ENCODE data around the gene AIG1.
A peak's percentile ranks its signal among the peaks of the same experiment; 100 is the strongest.
"Not testable (repeated sequence)": the region's sequence is repeated elsewhere in the genome, so short reads cannot be mapped to it uniquely, and the experiment has no call there.

AIG1 gene, protein sequence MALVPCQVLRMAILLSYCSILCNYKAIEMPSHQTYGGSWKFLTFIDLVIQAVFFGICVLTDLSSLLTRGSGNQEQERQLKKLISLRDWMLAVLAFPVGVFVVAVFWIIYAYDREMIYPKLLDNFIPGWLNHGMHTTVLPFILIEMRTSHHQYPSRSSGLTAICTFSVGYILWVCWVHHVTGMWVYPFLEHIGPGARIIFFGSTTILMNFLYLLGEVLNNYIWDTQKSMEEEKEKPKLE

DNA sequence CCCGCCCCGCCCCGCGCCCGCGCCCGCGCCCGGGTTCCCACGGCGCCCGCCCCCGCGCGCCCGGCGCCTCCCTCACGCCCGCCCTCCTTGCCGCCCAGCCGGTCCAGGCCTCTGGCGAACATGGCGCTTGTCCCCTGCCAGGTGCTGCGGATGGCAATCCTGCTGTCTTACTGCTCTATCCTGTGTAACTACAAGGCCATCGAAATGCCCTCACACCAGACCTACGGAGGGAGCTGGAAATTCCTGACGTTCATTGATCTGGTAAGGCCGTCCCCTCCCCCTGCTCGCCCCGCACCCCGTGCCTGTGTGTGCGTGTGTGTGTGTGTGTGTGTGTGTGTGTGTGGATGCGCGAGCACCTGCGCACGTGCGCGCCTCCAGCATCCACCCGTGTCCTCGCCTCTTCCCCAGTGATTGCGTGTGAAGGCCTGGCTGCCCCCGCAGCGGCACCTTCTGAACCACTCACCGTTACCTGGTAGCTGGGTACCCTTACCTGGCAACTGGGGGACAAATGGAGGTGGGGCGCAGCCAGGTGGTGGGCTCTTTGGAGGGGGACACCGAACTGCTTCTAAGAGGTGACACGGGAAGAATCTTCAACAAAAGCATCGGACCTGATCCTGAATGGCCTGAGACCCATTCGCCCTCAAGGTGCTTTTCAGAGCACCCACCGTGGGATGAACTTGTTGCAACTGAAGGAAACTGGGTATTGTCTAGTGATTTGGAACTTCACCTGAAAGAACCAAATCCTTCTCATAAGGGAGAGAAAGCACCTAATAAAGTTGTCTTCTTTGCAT is at the start of gene AIG1:
AIG1 (plus strand) TSS at position 84 of the 791 bp plus-strand sequence; CDS start at position 121, 37 bp downstream.
- DNase-seq (ENCODE audit: low read depth in 3 of 3, low spot score in 1 of 3): peak in 2 of 3 donors; percentile 38 to 40

DNA sequence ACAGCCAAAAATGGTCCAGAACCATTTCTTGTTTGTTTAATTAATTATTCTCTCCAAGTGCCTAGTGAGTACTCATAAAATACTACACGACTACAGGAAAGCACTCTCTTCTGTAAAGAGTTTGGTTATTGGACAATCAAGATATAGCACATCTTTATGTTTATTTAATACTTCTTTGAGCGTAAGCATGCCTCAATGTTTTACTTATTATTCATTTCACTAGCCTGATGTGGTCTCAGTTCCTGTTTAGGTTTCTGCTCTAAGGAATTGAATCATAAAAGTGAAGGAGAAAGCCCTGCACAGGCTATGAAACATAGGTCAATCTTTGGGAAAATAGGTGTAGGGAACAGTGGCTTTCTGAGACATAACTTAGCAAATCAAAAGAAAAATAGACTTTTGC is 45.9 kb upstream of the AIG1 start:
- DNase-seq (ENCODE audit: low read depth in 3 of 3, low spot score in 1 of 3): no peak

DNA sequence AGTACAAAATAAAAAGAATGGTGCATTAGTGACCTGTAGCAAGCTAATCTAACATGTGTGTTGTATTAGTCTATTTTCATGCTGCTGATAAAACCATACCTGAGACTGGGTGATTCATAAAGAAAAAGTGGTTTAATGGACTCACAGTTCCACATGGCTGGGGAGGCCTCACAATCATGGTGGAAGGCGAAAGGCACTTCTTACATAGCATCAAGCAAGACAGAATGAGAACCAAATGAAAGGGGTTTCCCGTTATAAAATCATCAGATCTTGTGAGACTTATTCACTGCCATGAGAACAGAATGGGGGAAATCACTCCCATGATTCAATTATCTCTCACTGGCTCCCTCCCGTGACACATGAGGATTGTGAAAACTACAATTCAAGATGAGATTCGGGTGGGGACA is 45.4 kb upstream of the AIG1 start:
- no peak for DNase-seq (ENCODE audit: low read depth in 3 of 3, low spot score in 1 of 3)

DNA sequence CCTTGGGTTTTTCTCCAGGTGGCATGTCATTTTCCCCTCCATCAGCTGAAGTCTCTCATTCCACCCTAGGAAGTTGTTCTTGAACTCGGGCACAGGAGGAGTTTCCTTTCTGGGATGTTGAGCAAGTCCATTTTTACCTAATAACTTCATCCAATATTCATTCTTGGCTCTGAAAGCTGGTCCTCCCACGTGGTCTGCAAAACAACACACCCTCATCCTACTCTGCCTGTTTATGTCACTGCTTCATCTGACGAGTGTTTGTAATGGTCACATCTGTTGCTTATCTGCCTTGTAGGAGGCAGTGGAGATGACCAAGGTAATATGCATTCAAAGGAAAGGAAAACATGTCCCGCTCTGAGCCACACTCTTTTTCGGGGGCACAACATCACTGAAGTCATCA is 41.7 kb upstream of the AIG1 start:
- no peak for DNase-seq (ENCODE audit: low read depth in 3 of 3, low spot score in 1 of 3)

DNA sequence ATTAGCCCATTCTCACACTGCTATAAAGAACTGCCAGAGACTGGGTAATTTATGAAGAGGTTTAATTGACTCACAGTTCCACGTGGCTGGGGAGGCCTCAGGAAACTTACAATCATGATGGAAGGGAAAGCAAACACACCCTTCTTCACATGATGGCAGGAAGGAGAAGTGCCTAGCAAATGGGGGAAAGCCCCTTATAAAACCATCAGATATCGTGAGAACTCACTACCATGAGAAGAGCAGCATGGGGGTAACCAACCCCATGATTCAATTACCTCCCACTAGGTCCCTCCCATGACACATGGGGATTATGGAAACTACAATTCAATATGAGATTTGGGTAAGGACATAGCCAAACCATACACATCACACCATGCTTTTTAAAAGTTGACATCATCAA is 39.8 kb upstream of the AIG1 start:
- DNase-seq (ENCODE audit: low read depth in 3 of 3, low spot score in 1 of 3): not testable (repeated sequence)

DNA sequence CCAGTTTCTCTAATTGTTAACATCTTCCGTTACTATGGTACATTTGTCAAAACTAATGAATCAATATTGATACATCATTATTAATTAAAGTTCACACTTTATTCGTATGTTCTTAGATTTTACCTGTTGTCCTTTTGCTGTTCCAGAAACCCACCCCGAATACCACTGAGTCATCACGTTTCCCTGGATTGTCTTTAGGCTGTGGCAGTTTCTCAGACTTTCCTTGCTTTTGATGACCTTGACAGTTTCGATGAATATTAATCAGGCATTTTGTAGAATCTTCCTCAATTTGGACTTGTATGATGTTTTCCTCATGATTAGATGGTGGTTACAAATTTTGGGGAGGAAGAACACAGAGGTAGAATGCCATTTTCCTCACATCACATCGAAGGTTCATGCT is 39.1 kb upstream of the AIG1 start:
- no peak for DNase-seq (ENCODE audit: low read depth in 3 of 3, low spot score in 1 of 3)

DNA sequence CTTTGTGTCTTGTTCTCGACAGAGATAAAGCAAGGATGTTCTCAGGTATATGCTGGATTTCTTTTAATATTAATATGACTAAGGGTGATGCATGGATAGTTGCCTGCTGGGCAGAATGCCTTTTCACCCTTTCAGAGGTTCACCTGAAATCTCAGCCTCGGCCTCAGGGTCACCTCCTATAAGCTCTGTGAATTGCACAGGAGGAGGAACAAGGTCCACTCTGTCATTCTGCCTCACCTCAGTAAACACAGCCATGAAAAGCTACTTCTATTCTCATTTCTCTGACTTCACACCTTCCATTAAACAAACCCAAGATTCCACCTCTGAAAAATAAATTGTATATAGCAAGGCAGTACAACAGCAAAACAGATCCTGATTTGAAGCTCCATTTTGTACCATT is 38.1 kb upstream of the AIG1 start:
- DNase-seq (ENCODE audit: low read depth in 3 of 3, low spot score in 1 of 3): no peak

DNA sequence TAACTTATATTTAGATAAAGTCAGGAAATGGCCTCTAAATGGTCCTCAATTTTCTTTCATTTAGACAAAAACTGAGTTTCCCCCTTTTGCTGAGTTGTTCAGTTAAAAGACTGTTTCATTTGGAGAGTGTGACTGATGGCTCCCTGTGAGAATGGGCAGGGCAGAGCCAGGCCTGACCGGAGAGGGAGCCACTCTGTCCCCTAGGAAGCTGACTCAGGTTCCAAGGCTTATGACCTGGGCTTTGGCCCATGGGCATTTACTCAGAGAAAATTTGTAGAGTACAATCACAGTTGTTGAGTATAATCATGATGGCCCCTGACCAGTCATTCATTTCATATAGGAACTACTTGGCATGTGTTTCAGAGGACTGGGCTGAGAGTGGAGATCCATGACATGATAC is 37.0 kb upstream of the AIG1 start:
- DNase-seq (ENCODE audit: low read depth in 3 of 3, low spot score in 1 of 3): no peak

DNA sequence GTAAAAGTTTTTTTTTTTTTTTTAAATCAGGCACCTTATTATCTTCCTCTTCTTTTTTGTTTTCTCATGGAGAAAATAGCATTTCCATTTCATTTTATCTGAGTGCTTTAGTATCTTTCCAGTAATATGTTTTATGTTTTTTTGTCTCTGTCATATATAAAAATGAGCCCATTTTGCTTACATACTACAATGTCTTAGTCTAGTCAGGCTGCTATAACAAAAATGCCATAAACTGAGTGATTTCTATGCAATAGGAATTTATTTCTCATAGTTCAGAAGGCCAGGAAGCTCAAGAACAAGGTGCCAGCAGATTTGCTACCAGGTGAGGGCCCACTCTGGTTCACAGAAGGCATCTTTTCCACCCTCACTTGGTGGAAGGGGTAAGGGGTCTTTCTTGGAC is 35.7 kb upstream of the AIG1 start:
- DNase-seq (ENCODE audit: low read depth in 3 of 3, low spot score in 1 of 3): no peak

DNA sequence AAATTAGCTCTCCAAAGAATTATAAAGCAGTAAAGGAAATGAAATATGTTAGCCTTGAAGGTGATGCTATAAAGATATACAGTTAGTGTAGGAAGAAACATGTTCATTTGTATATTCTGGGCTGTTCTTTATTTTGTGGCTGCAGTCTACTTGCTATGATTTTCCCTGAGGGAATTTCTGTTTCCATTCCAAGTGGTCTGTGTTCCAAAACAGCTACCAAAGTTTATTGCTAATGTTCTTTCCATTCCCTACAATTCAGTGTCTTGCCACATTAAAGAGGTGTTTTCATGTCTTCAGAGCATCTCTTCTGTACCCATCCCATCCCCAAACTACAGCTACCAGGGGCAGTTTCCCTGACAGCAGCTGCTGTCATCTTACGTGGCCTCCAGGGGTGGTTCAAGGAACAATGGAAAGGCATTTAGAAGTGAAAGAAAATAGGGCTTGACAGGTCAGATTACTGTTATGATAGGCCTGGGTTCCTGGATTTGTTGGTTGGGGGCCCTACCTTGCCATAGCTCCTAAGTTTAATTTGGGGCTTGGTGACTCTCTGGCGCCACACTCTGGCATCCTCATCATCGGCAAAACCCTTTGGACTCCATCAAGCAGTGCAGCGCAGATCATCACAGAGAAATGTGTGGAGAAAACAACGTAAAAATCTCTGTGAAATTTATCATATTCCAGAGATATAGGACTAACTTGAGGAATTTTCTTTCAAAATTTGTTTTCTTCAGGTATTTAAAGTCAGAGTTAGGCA is 33.8 kb upstream of the AIG1 start:
- DNase-seq (ENCODE audit: low read depth in 3 of 3, low spot score in 1 of 3): peak in 2 of 3 donors; percentile 12 to 20

DNA sequence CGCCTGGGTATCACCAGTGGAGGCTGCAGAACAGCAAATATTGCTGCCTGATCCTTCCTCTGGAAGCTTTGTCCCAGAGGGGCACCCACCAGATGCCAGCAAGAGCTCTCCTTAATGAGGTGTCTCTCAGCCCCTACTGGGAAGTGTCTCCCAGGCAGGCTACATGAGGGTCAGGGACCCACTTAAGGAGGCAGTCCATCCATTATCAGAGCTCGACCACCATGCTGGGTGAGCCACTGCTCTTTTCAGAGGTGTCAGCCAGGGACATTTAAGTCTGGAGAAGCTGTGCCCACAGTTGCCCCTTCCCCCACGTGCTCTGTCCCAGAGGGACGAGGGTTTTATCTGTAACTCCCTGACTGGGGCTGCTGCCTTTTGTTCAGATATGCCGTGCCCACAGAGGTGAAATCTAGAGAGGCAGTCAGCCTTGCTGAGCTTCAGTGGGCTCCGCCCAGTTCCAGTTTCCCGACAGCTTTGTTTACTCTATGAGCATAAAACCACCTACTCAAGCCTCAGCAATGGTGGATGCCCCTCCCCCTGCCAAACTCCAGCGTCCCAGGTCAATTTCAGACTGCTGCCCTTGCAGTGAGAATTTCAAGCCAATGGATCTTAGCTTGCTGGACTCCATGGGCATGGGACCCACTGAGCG is 25.9 kb upstream of the AIG1 start:
- DNase-seq (ENCODE audit: low read depth in 3 of 3, low spot score in 1 of 3): no peak

DNA sequence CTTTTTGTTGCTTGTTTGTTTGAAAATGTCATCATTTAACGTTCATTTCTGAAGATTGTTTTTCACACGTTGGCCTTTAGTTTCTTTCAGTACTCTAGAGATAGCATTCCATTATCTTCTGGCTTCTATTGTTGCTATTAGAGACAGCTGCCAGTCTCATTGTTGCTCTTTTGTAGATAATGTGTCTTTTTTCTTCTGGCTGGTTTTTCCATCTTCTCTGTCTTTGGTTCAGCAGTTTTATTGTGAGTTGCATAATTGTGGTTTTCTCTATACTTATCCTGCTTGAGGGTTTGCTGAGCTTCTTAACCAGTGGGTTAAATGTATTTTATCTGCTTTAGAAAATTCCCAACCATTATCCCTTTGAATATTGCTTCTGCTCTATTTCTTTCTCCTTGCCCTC is 23.2 kb upstream of the AIG1 start:
- DNase-seq (ENCODE audit: low read depth in 3 of 3, low spot score in 1 of 3): no peak

DNA sequence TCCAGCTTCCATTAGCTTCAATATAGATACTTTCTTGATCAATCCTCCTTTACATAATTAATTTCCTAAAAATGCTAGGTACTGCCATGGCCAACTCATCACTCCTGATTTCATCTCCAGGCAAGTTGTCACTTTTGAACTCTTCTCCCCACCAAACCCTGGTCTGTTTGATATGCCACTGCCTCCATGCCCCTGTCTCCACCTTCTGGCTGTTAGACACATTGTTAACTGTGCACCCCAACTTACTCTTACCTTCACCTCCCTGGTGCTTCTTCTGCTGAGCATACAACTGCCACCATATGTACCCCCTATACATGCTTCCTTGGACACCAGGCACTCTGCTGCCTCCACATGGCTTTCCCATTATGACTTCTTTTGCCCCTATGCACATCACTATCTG is 21.9 kb upstream of the AIG1 start:
- DNase-seq (ENCODE audit: low read depth in 3 of 3, low spot score in 1 of 3): no peak

DNA sequence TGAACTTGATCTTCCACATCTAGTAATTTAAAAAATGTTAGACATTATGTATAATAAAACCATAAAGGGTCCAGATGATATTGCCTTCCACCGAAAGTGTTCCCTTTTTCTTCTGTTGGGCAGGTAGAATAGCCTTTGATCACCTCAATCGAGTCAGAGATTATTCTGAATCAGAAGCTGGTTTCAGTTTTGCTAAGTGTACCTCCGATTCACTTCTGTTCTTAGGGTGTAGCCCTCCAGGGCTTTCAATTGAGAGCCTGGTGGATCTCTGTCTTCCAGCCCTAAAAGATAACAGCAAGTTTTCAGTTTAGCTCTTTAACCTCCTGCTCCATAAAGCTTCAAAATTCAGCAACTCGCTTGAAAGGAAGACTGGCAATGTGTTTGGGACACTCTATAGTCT is 21.1 kb upstream of the AIG1 start:
- no peak for DNase-seq (ENCODE audit: low read depth in 3 of 3, low spot score in 1 of 3)

DNA sequence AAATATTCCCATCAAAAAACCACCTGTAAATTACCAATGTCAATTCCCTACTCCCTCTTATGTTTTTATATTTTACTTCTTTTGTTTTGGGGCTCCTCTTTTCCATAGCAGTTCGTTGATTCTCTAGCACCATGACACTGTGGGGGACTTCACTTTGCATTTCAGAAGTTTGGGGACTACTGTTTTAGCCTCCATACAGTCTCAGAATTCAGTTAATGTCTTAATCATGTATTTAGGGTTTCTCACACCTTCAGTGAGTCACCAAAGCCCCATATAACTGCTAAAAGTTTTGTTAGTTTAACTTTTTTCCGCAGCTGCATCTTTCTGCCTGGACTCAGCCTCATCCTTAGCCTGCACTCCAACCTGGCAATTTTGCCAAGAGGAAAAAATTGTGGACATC is 20.7 kb upstream of the AIG1 start:
- no peak for DNase-seq (ENCODE audit: low read depth in 3 of 3, low spot score in 1 of 3)

DNA sequence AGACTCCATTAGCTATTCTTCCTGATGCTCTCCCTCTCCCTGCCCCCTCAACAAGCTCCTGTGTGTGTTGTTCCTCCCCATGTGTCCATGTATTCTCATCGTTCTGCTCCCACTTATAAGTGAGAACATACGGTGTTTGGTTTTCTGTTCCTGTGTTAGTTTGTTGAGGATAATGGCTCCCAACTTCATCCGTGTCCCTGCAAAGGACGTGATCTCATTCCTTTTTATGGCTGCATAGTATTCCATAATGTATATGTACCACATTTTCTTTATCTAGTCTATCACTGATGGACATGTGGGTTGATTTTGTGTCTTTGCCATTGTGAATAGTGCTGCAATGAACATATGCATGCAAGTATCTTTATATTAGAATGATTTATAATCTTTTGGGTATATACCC is 16.3 kb upstream of the AIG1 start:
- not testable (repeated sequence) for DNase-seq (ENCODE audit: low read depth in 3 of 3, low spot score in 1 of 3)

DNA sequence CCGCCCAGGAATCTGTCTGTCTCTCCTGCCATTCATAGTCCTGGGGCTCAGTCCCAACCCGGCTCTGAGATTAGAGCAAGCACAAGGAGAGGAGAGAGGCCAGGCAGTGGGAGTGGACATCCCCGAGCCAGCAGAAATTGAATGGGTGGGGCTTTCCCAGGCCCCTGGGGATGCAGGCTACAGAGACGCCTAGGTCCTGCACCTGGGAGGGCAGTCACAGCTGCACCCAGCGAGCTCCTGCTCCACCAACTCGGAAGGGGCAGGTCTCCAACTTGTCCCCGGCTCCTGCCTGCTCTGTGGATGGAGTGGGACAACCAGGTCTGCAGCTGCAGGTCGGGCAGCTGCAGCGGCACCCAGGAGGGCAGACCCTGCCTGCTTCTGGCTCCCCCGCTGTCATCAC is 11.1 kb upstream of the AIG1 start:
- no peak for DNase-seq (ENCODE audit: low read depth in 3 of 3, low spot score in 1 of 3)

DNA sequence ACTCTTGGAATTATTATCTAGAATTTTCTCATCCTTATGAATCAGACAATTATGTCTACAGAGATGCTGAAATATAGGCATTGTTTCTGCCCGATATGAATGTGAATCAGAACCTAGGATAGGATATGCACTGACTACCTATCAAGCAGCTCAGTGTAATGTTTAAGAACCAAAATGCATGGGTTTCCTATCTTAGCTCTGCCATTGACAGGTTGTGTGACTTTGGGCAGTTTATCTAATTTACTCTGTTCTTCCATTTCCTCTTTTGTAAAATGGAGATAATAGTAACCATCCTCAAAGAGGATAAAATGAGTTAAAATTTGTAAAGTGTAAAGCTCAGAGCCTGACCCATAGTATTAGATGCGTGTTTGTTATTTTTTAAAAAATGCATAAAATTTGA is 10.2 kb upstream of the AIG1 start:
- DNase-seq (ENCODE audit: low read depth in 3 of 3, low spot score in 1 of 3): no peak

DNA sequence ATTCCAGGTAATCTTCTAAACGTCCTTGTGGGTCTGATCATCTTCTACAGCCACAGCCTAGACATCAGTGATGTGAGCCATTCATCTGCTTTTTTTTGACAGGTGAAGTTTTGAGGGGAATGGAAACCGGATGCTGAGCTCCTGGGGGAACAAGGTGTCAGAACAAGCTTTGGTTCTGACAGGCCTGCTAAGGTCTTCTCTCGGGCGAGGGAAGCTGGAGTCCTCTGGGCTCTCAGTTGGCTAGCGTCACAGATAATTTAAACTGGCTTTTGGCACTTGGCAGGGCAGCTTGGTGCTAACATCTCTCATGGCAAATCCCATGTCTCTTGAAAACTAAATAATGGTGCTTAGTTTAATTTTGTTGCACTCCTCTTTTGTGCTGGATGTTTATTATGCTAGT is 8.4 kb upstream of the AIG1 start:
- no peak for DNase-seq (ENCODE audit: low read depth in 3 of 3, low spot score in 1 of 3)

DNA sequence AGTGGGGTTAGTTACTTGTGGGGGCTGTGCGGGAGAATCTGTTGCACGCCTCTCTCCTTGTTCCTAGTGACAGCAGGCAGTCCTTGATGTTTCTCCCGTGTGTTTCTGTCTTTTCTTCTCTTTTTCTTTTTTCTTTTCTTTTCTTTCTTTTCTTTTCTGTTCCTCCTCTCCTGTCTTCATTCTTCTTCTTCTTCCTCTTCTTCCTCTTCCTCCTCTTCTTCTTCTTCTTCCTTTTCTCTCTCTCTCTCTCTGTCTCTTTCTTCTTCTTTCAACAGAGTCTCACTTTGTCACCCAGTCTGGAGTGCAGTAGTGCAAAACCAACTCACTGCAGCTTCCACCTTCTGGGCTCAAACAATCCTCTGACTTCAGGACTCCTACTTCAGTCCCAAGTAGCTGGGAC is 6.8 kb upstream of the AIG1 start:
- no peak for DNase-seq (ENCODE audit: low read depth in 3 of 3, low spot score in 1 of 3)

DNA sequence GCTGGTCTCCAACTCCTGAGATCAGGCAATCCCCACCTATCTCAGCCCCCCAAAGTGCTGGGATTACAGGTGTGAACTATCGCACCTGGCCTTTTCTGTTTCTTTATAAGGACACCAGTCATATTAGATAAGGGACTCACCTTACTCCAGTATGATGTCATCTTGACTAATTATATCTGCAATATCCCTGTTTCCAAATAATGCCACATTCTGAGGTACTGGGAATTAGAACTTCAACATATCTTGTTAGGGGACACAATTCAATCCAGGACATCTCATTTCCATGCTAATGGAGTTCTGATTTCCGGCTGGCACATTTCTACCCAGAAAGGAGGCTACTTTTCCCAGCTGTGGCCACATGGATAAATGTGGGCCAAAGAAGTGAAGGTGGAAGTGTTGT is 6.4 kb upstream of the AIG1 start:
- DNase-seq (ENCODE audit: low read depth in 3 of 3, low spot score in 1 of 3): no peak

DNA sequence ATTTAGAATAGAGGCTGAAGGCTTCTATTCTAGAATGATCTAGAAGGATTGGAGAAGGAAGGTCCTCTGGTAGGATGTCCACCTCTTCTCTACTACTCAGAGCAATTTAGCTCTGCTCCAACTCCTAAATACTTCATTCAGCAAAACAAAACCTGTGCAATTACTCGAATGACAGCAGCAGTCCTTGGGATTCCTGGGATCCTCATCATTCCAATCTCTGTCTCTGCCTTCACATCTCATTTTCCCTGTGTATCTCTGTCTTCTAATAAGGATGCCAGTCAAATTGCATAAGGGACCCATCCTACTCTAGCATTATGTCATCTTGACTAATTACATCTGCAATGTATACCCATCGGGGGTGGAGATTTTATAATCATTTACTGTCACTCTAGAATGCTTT is 5.5 kb upstream of the AIG1 start:
- DNase-seq (ENCODE audit: low read depth in 3 of 3, low spot score in 1 of 3): no peak
